Activated T-cell treated with anti-CD3 and anti-CD28 coated beads, Interleukin-2, amount 50 U/mL, for 24 hours (primary cell): ENCODE results near the gene NELFCD.
A peak's percentile ranks its signal among the peaks of the same experiment; 100 is the strongest.
"Not testable (repeated sequence)": the region's sequence is repeated elsewhere in the genome, so short reads cannot be mapped to it uniquely, and the experiment has no call there.

ENCODE experiments used
- DNase-seq: peaks from one replicate; pipeline ENCODE4 v3.0.0-alpha.2; 2020
- H3K27ac Mint-ChIP-seq: 2 replicates; pipeline ENCODE4 v1.8.0; 2020; ENCODE audit warnings: mild to moderate bottlenecking, mixed read lengths
- H3K27me3 Mint-ChIP-seq: 2 replicates; pipeline ENCODE4 v1.8.0; 2020; ENCODE audit warnings: mixed read lengths
- H3K36me3 Mint-ChIP-seq: 2 replicates; pipeline ENCODE4 v1.8.0; 2020; ENCODE audit warnings: low read depth, mixed read lengths
- H3K4me1 Mint-ChIP-seq: 2 replicates; pipeline ENCODE4 v1.8.0; 2020; ENCODE audit warnings: low read depth, mixed read lengths
- H3K4me3 Mint-ChIP-seq: 2 replicates; pipeline ENCODE4 v1.8.0; 2020; ENCODE audit warnings: mild to moderate bottlenecking, moderate library complexity, mixed read lengths
- H3K9me3 Mint-ChIP-seq: 2 replicates; pipeline ENCODE4 v1.8.0; 2020; ENCODE audit warnings: mixed read lengths

NELFCD gene

GRCh38 chr20:59028812-59029211 lies 47.8 kb downstream of the NELFCD start:
- H3K27me3 Mint-ChIP-seq, result no peaks in the 10 kb centered on the region
- no peaks in the 10 kb centered on the region for H3K9me3 Mint-ChIP-seq
- no peak for DNase-seq
- H3K4me1 Mint-ChIP-seq, result peaks cover 70% of the 10 kb centered on the region
- peak overlapping the region; percentile 95 for H3K4me3 Mint-ChIP-seq
- peaks cover 93% of the 10 kb centered on the region for H3K36me3 Mint-ChIP-seq
- H3K27ac Mint-ChIP-seq, result peak overlapping the region; percentile 82

GRCh38 chr20:59030911-59031563 lies 50.0 kb downstream of the NELFCD start:
- Mint-ChIP-seq H3K27ac (peak overlapping the region; percentile 98), H3K4me1 (peaks cover 76% of the 10 kb centered on the region), H3K4me3 (peak overlapping the region; percentile 95), H3K27me3 (no peaks in the 10 kb centered on the region), H3K36me3 (peaks cover 92% of the 10 kb centered on the region), H3K9me3 (no peaks in the 10 kb centered on the region)
- no peak for DNase-seq

GRCh38 chr20:59031564-59032022 lies 50.5 kb downstream of the NELFCD start:
- Mint-ChIP-seq H3K4me1 (peaks cover 75% of the 10 kb centered on the region), H3K27me3 (no peaks in the 10 kb centered on the region), H3K4me3 (peak overlapping the region; percentile 95), H3K27ac (peak overlapping the region; percentile 98), H3K36me3 (peaks cover 92% of the 10 kb centered on the region), H3K9me3 (no peaks in the 10 kb centered on the region)
- DNase-seq, result no peak

GRCh38 chr20:59032023-59032712 lies 51.1 kb downstream of the NELFCD start, which contains the start of gene ATP5F1E:
Gene ATP5F1E (minus strand): TSS chr20:59032335. CDS start chr20:59032251, 84 bp downstream.
- H3K4me3 Mint-ChIP-seq, result peak within 1 kb of the TSS; percentile 95
- peak; percentile 98 for DNase-seq
- H3K27me3 Mint-ChIP-seq, result no peaks in the 10 kb centered on the region
- H3K9me3 Mint-ChIP-seq, result no peaks in the 10 kb centered on the region
- peak within 1 kb of the TSS; percentile 98 for H3K27ac Mint-ChIP-seq
- peaks cover 75% of the 10 kb centered on the region for H3K4me1 Mint-ChIP-seq
- peaks cover 92% of the 10 kb centered on the region for H3K36me3 Mint-ChIP-seq

GRCh38 chr20:59032713-59033059 lies 51.6 kb downstream of the NELFCD start:
- H3K27me3 Mint-ChIP-seq, result no peaks in the 10 kb centered on the region
- no peak for DNase-seq
- no peaks in the 10 kb centered on the region for H3K9me3 Mint-ChIP-seq
- H3K4me1 Mint-ChIP-seq, result peaks cover 75% of the 10 kb centered on the region
- peak overlapping the region; percentile 78 for H3K4me3 Mint-ChIP-seq
- H3K36me3 Mint-ChIP-seq, result peaks cover 92% of the 10 kb centered on the region
- H3K27ac Mint-ChIP-seq, result peak overlapping the region; percentile 94

GRCh38 chr20:59033093-59033492 lies 52.0 kb downstream of the NELFCD start:
- Mint-ChIP-seq H3K27me3 (no peaks in the 10 kb centered on the region), H3K4me3 (peak overlapping the region; percentile 78), H3K36me3 (peaks cover 92% of the 10 kb centered on the region), H3K9me3 (no peaks in the 10 kb centered on the region), H3K4me1 (peaks cover 75% of the 10 kb centered on the region), H3K27ac (peak overlapping the region; percentile 94)
- DNase-seq, result no peak

GRCh38 chr20:59033616-59034165 lies 52.6 kb downstream of the NELFCD start:
- Mint-ChIP-seq H3K36me3 (peaks cover 92% of the 10 kb centered on the region), H3K9me3 (no peaks in the 10 kb centered on the region), H3K4me3 (peak overlapping the region; percentile 3), H3K4me1 (peaks cover 73% of the 10 kb centered on the region), H3K27ac (peak overlapping the region; percentile 82), H3K27me3 (no peaks in the 10 kb centered on the region)
- DNase-seq, result no peak

- H3K27ac Mint-ChIP-seq, result peak overlapping the region; percentile 34
These were observed 54.3 kb downstream of the NELFCD start for GRCh38 chr20:59035381-59035780.

GRCh38 chr20:59037386-59037785 lies 56.3 kb downstream of the NELFCD start:
- no peak for DNase-seq
- peaks cover 74% of the 10 kb centered on the region for H3K4me1 Mint-ChIP-seq
- H3K27ac Mint-ChIP-seq, result peak overlapping the region; percentile 8
- H3K4me3 Mint-ChIP-seq, result no peak overlapping the region
- no peaks in the 10 kb centered on the region for H3K27me3 Mint-ChIP-seq
- H3K36me3 Mint-ChIP-seq, result peaks cover 92% of the 10 kb centered on the region
- no peaks in the 10 kb centered on the region for H3K9me3 Mint-ChIP-seq

More at GRCh38 chr20:59035381-59035780, 54.3 kb downstream of the NELFCD start:
- peaks cover 92% of the 10 kb centered on the region for H3K36me3 Mint-ChIP-seq
- no peaks in the 10 kb centered on the region for H3K27me3 Mint-ChIP-seq
- DNase-seq, result no peak
- no peak overlapping the region for H3K4me3 Mint-ChIP-seq
- H3K9me3 Mint-ChIP-seq, result no peaks in the 10 kb centered on the region
- H3K4me1 Mint-ChIP-seq, result peaks cover 73% of the 10 kb centered on the region

GRCh38 chr20:59039233-59039632 lies 58.2 kb downstream of the NELFCD start:
- Mint-ChIP-seq H3K4me3 (peak overlapping the region; percentile 92), H3K4me1 (peaks cover 73% of the 10 kb centered on the region), H3K36me3 (peaks cover 80% of the 10 kb centered on the region), H3K9me3 (no peaks in the 10 kb centered on the region), H3K27me3 (no peaks in the 10 kb centered on the region), H3K27ac (peak overlapping the region; percentile 78)
- no peak for DNase-seq

GRCh38 chr20:59040667-59041066 lies 59.6 kb downstream of the NELFCD start:
- Mint-ChIP-seq H3K4me1 (peaks cover 70% of the 10 kb centered on the region), H3K27ac (peak overlapping the region; percentile 78), H3K4me3 (peak overlapping the region; percentile 92), H3K36me3 (peaks cover 67% of the 10 kb centered on the region), H3K27me3 (no peaks in the 10 kb centered on the region), H3K9me3 (no peaks in the 10 kb centered on the region)
- DNase-seq, result no peak

GRCh38 chr20:59041487-59041886 lies 60.4 kb downstream of the NELFCD start:
- DNase-seq, H3K27me3 Mint-ChIP-seq, H3K9me3 Mint-ChIP-seq: not testable (repeated sequence)
- Mint-ChIP-seq H3K27ac (peak overlapping the region; percentile 78), H3K4me1 (peaks cover 64% of the 10 kb centered on the region), H3K36me3 (peaks cover 59% of the 10 kb centered on the region), H3K4me3 (peak overlapping the region; percentile 92)

GRCh38 chr20:59042151-59042795 lies 61.2 kb downstream of the NELFCD start, which contains the start of gene PRELID3B:
Gene PRELID3B (minus strand): TSS chr20:59042786. CDS start chr20:59042730, 56 bp downstream.
- Mint-ChIP-seq H3K27ac (peak within 1 kb of the TSS; percentile 96), H3K4me1 (peaks cover 59% of the 10 kb centered on the region), H3K9me3 (no peaks in the 10 kb centered on the region), H3K27me3 (no peaks in the 10 kb centered on the region), H3K4me3 (peak within 1 kb of the TSS; percentile 92), H3K36me3 (peaks cover 51% of the 10 kb centered on the region)
- DNase-seq, result no peak

GRCh38 chr20:59042796-59043631 lies 62.0 kb downstream of the NELFCD start:
- H3K27ac Mint-ChIP-seq, result peak overlapping the region; percentile 96
- peaks cover 44% of the 10 kb centered on the region for H3K36me3 Mint-ChIP-seq
- peak overlapping the region; percentile 92 for H3K4me3 Mint-ChIP-seq
- H3K4me1 Mint-ChIP-seq, result peaks cover 57% of the 10 kb centered on the region
- H3K27me3 Mint-ChIP-seq, result no peaks in the 10 kb centered on the region
- no peaks in the 10 kb centered on the region for H3K9me3 Mint-ChIP-seq
- peak; percentile 96 for DNase-seq
